ENCODE data around the gene CA10. TPM values are rescaled to one million over a fixed set of nuclear protein-coding genes. Genes with fewer than 3 reads are reported as not detected.

CA10 gene
- polyA plus RNA-seq, 4 donors: 0.19 to 0.31 TPM; not detected in 2

DNA sequence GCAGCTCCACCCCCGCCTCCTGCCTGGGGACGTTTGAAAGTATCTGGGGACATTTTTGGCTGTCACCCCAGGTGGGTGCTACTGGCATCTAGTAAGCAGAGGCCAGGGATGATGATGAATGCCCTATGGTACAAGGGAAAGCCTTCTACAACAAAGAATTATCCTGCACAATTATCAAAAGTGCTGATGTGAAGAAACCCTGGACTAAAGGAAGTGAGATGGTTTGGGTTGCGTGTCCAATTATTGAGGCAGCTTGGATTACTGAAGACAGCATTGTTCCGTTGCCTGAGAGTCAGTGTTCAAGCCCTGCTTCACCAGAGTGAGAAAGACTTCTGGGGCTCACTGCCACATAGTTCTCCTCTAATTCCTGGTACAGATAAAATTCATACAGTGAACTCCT is 343.4 kb downstream of the CA10 start:
- no peak overlapping the region for H3K4me3 ChIP-seq (ENCODE audit: low read depth in 1 of 3, low read length in 3 of 3)
- WGBS, 3 donors: 64 to 68% (median 64%) methylated on average over 4 of the region's 4 CpGs
- H3K27me3 ChIP-seq (ENCODE audit: control insufficient read depth in 3 of 3, insufficient read depth in 3 of 3, low read length in 3 of 3): no peaks in the 10 kb centered on the region
- DNase-seq: no peak
- no peaks in the 10 kb centered on the region for H3K36me3 ChIP-seq (ENCODE audit: control insufficient read depth in 3 of 3, insufficient read depth in 2 of 3, low read depth in 1 of 3, low read length in 3 of 3)
- FAIRE-seq: no peak
- no peak overlapping the region for H3K27ac ChIP-seq (ENCODE audit: low read depth in 1 of 3, low read length in 2 of 3)
- peaks cover 0 to 12% (median 0%) of the 10 kb centered on the region in 3 donors for H3K4me1 ChIP-seq (ENCODE audit: control insufficient read depth in 3 of 3, insufficient read depth in 2 of 3, low read depth in 1 of 3, low read length in 2 of 3)
- no peaks in the 10 kb centered on the region for H3K9me3 ChIP-seq (ENCODE audit: control insufficient read depth in 2 of 2, insufficient read depth in 1 of 2, low read depth in 1 of 2, low read length in 1 of 2)

GRCh38 chr17:51814521-51814920 is 344.0 kb downstream of the CA10 start:
- Histone ChIP-seq H3K9me3 (ENCODE audit: control insufficient read depth in 2 of 2, insufficient read depth in 1 of 2, low read depth in 1 of 2, low read length in 1 of 2) (no peaks in the 10 kb centered on the region), H3K4me3 (ENCODE audit: low read depth in 1 of 3, low read length in 3 of 3) (no peak overlapping the region), H3K4me1 (ENCODE audit: control insufficient read depth in 3 of 3, insufficient read depth in 2 of 3, low read depth in 1 of 3, low read length in 2 of 3) (peaks cover 0 to 12% (median 0%) of the 10 kb centered on the region in 3 donors), H3K27ac (ENCODE audit: low read depth in 1 of 3, low read length in 2 of 3) (no peak overlapping the region), H3K36me3 (ENCODE audit: control insufficient read depth in 3 of 3, insufficient read depth in 2 of 3, low read depth in 1 of 3, low read length in 3 of 3) (no peaks in the 10 kb centered on the region), H3K27me3 (ENCODE audit: control insufficient read depth in 3 of 3, insufficient read depth in 3 of 3, low read length in 3 of 3) (no peaks in the 10 kb centered on the region)
- FAIRE-seq (no peak), DNase-seq (peak; percentile 9 to 62)

DNA sequence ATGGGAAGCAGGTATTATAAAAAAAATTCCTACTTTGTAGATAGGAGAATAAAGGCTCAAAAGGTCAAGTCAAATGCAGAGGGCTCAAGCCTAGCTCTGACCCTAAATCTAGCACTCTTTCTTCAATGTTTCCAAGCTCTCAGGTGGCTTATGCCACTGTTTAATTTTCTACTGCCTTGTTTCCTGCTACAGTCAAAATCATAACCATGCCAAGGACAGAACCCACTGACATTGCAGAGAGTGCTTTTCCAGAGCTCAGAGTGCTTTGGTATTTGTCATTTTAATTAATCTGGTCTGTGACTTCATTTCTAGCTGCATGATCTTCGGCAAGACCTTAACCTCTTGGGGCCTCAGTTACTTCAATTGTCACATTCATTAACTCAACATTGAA is 344.7 kb downstream of the CA10 start:
- Histone ChIP-seq H3K27me3 (ENCODE audit: control insufficient read depth in 3 of 3, insufficient read depth in 3 of 3, low read length in 3 of 3) (no peaks in the 10 kb centered on the region), H3K4me1 (ENCODE audit: control insufficient read depth in 3 of 3, insufficient read depth in 2 of 3, low read depth in 1 of 3, low read length in 2 of 3) (peaks cover 0 to 12% (median 0%) of the 10 kb centered on the region in 3 donors), H3K9me3 (ENCODE audit: control insufficient read depth in 2 of 2, insufficient read depth in 1 of 2, low read depth in 1 of 2, low read length in 1 of 2) (no peaks in the 10 kb centered on the region), H3K27ac (ENCODE audit: low read depth in 1 of 3, low read length in 2 of 3) (no peak overlapping the region), H3K36me3 (ENCODE audit: control insufficient read depth in 3 of 3, insufficient read depth in 2 of 3, low read depth in 1 of 3, low read length in 3 of 3) (no peaks in the 10 kb centered on the region), H3K4me3 (ENCODE audit: low read depth in 1 of 3, low read length in 3 of 3) (no peak overlapping the region)
- WGBS, 3 donors: 66 to 72% (median 67%) methylated on average over 1 of the region's 1 CpG
- no peak for DNase-seq
- no peak for FAIRE-seq

DNA sequence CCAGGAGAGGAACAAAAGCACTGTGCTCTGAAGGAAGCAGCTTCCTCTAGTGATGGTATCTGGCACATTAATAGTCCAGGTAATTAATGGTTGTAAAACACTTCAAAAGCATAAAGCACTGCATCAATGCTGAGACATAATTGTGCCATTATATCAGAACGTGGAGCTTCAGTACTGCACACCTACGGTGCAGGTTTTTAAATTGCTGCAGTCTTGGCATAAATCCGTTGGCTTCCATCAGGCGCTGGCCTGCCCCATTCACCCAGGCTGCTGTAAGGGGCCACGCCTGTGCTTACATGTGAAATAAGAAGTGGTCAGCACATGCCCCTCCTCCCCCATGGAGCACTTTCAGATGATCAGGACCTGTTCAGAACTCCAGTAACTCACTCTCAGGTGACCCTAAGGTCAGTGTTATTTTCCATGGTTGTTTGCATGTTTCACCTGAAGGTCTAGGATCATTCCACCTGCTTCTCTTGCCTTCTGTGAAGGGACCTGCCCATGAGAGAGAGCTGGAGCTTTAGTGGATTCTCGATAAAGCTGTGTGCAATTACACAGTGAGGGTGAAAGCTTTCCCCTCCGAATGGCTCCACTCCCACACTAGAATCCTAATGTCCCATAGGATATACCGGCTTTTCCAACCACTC is 345.3 kb downstream of the CA10 start:
- DNase-seq: peak in 1 of 2 donors; percentile 40
- WGBS, 3 donors: 16 to 54% (median 34%) methylated on average over 8 of the region's 8 CpGs
- H3K27ac ChIP-seq (ENCODE audit: low read depth in 1 of 3, low read length in 2 of 3): no peak overlapping the region

GRCh38 chr17:51807460-51807859 is 351.1 kb downstream of the CA10 start:
- Histone ChIP-seq H3K4me3 (ENCODE audit: low read depth in 1 of 3, low read length in 3 of 3) (no peak overlapping the region), H3K27me3 (ENCODE audit: control insufficient read depth in 3 of 3, insufficient read depth in 3 of 3, low read length in 3 of 3) (no peaks in the 10 kb centered on the region), H3K4me1 (ENCODE audit: control insufficient read depth in 3 of 3, insufficient read depth in 2 of 3, low read depth in 1 of 3, low read length in 2 of 3) (no peaks in the 10 kb centered on the region), H3K27ac (ENCODE audit: low read depth in 1 of 3, low read length in 2 of 3) (no peak overlapping the region), H3K9me3 (ENCODE audit: control insufficient read depth in 2 of 2, insufficient read depth in 1 of 2, low read depth in 1 of 2, low read length in 1 of 2) (no peaks in the 10 kb centered on the region), H3K36me3 (ENCODE audit: control insufficient read depth in 3 of 3, insufficient read depth in 2 of 3, low read depth in 1 of 3, low read length in 3 of 3) (no peaks in the 10 kb centered on the region)
- no peak for FAIRE-seq
- DNase-seq: no peak
- 96 to 98% (median 97%) methylated on average over 3 of the region's 3 CpGs for WGBS, 3 donors

More for the DNA sequence above, 345.3 kb downstream of the CA10 start:
- Histone ChIP-seq H3K4me1 (ENCODE audit: control insufficient read depth in 3 of 3, insufficient read depth in 2 of 3, low read depth in 1 of 3, low read length in 2 of 3) (peaks cover 0 to 12% (median 0%) of the 10 kb centered on the region in 3 donors), H3K36me3 (ENCODE audit: control insufficient read depth in 3 of 3, insufficient read depth in 2 of 3, low read depth in 1 of 3, low read length in 3 of 3) (no peaks in the 10 kb centered on the region), H3K27me3 (ENCODE audit: control insufficient read depth in 3 of 3, insufficient read depth in 3 of 3, low read length in 3 of 3) (no peaks in the 10 kb centered on the region), H3K9me3 (ENCODE audit: control insufficient read depth in 2 of 2, insufficient read depth in 1 of 2, low read depth in 1 of 2, low read length in 1 of 2) (no peaks in the 10 kb centered on the region), H3K4me3 (ENCODE audit: low read depth in 1 of 3, low read length in 3 of 3) (no peak overlapping the region)
- no peak for FAIRE-seq

GRCh38 chr17:51805765-51806164 is 352.7 kb downstream of the CA10 start:
- Histone ChIP-seq H3K27ac (ENCODE audit: low read depth in 1 of 3, low read length in 2 of 3) (no peak overlapping the region), H3K27me3 (ENCODE audit: control insufficient read depth in 3 of 3, insufficient read depth in 3 of 3, low read length in 3 of 3) (no peaks in the 10 kb centered on the region), H3K4me1 (ENCODE audit: control insufficient read depth in 3 of 3, insufficient read depth in 2 of 3, low read depth in 1 of 3, low read length in 2 of 3) (no peaks in the 10 kb centered on the region), H3K9me3 (ENCODE audit: control insufficient read depth in 2 of 2, insufficient read depth in 1 of 2, low read depth in 1 of 2, low read length in 1 of 2) (peaks cover 0 to 2% of the 10 kb centered on the region in 2 donors), H3K36me3 (ENCODE audit: control insufficient read depth in 3 of 3, insufficient read depth in 2 of 3, low read depth in 1 of 3, low read length in 3 of 3) (no peaks in the 10 kb centered on the region), H3K4me3 (ENCODE audit: low read depth in 1 of 3, low read length in 3 of 3) (no peak overlapping the region)
- 14 to 80% (median 61%) methylated on average over 1 of the region's 1 CpG for WGBS, 3 donors
- FAIRE-seq (no peak), DNase-seq (peak in 1 of 2 donors; percentile 14)

GRCh38 chr17:51805185-51805584 is 353.3 kb downstream of the CA10 start:
- H3K36me3 ChIP-seq (ENCODE audit: control insufficient read depth in 3 of 3, insufficient read depth in 2 of 3, low read depth in 1 of 3, low read length in 3 of 3): no peaks in the 10 kb centered on the region
- H3K27me3 ChIP-seq (ENCODE audit: control insufficient read depth in 3 of 3, insufficient read depth in 3 of 3, low read length in 3 of 3): no peaks in the 10 kb centered on the region
- peaks cover 0 to 2% of the 10 kb centered on the region in 2 donors for H3K9me3 ChIP-seq (ENCODE audit: control insufficient read depth in 2 of 2, insufficient read depth in 1 of 2, low read depth in 1 of 2, low read length in 1 of 2)
- WGBS, 3 donors: 10 to 49% (median 31%) methylated on average over 2 of the region's 2 CpGs
- no peak overlapping the region for H3K4me3 ChIP-seq (ENCODE audit: low read depth in 1 of 3, low read length in 3 of 3)
- no peak for FAIRE-seq
- no peak overlapping the region for H3K27ac ChIP-seq (ENCODE audit: low read depth in 1 of 3, low read length in 2 of 3)
- DNase-seq: peak; percentile 49 to 55
- H3K4me1 ChIP-seq (ENCODE audit: control insufficient read depth in 3 of 3, insufficient read depth in 2 of 3, low read depth in 1 of 3, low read length in 2 of 3): no peaks in the 10 kb centered on the region

DNA sequence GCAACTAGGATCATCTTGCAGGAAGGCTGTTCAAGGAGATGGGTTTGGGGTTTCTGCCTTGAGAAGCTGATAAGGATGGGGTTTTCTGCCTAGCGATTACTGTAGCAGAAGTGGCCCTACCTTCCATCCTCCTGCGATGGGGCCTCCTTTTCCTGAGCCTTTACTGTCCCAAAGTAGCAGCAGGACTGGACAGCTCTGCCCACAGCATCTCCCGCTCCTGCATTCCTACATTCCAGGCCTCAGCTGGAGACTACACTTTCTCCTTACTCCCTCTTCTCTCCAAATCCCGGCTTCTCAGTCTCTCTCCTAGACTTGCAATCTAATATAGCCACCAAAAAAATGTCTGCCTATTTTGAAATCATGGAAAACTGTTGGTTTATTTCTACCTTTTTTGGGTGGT is 355.4 kb downstream of the CA10 start:
- no peaks in the 10 kb centered on the region for H3K27me3 ChIP-seq (ENCODE audit: control insufficient read depth in 3 of 3, insufficient read depth in 3 of 3, low read length in 3 of 3)
- H3K4me1 ChIP-seq (ENCODE audit: control insufficient read depth in 3 of 3, insufficient read depth in 2 of 3, low read depth in 1 of 3, low read length in 2 of 3): no peaks in the 10 kb centered on the region
- peaks cover 0 to 2% of the 10 kb centered on the region in 2 donors for H3K9me3 ChIP-seq (ENCODE audit: control insufficient read depth in 2 of 2, insufficient read depth in 1 of 2, low read depth in 1 of 2, low read length in 1 of 2)
- no peak overlapping the region for H3K27ac ChIP-seq (ENCODE audit: low read depth in 1 of 3, low read length in 2 of 3)
- WGBS, 3 donors: 75 to 88% (median 85%) methylated on average over 4 of the region's 4 CpGs
- H3K36me3 ChIP-seq (ENCODE audit: control insufficient read depth in 3 of 3, insufficient read depth in 2 of 3, low read depth in 1 of 3, low read length in 3 of 3): no peaks in the 10 kb centered on the region
- H3K4me3 ChIP-seq (ENCODE audit: low read depth in 1 of 3, low read length in 3 of 3): no peak overlapping the region
- DNase-seq: no peak
- FAIRE-seq: no peak

DNA sequence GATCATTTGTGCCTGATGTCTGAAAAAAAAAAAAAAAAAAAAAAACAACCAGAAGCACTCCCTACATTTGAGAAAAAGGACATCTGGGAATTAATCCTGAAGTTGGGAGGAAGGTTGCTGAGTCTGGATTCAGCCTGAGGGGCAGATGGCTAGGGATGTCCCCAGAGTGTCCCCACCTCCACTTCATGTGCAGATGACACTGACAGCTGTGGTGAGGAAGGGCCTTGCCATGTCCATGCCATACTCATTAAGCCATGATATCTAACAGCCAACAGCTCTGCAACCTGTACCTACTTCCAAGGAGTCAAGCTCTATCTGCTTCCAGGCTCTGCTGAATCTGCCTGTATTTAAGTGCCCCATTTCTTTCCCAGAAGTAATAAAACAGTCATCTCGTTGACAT is 356.0 kb downstream of the CA10 start:
- no peaks in the 10 kb centered on the region for H3K36me3 ChIP-seq (ENCODE audit: control insufficient read depth in 3 of 3, insufficient read depth in 2 of 3, low read depth in 1 of 3, low read length in 3 of 3)
- H3K27ac ChIP-seq (ENCODE audit: low read depth in 1 of 3, low read length in 2 of 3): no peak overlapping the region
- no peaks in the 10 kb centered on the region for H3K4me1 ChIP-seq (ENCODE audit: control insufficient read depth in 3 of 3, insufficient read depth in 2 of 3, low read depth in 1 of 3, low read length in 2 of 3)
- peaks cover 0 to 2% of the 10 kb centered on the region in 2 donors for H3K9me3 ChIP-seq (ENCODE audit: control insufficient read depth in 2 of 2, insufficient read depth in 1 of 2, low read depth in 1 of 2, low read length in 1 of 2)
- DNase-seq: no peak
- 46 to 67% (median 55%) methylated on average over 1 of the region's 1 CpG for WGBS, 3 donors
- FAIRE-seq: no peak
- no peaks in the 10 kb centered on the region for H3K27me3 ChIP-seq (ENCODE audit: control insufficient read depth in 3 of 3, insufficient read depth in 3 of 3, low read length in 3 of 3)
- H3K4me3 ChIP-seq (ENCODE audit: low read depth in 1 of 3, low read length in 3 of 3): no peak overlapping the region
